Gastroesophageal sphincter (tissue), 2 donors: ENCODE results near the gene ACOXL.

Experiments
- POLR2A ChIP-seq, 2 donors: fragments of 450-650 bp; IDR thresholded peaks; one replicate each; pipeline ENCODE4 v1.6.1; 2017; ENCODE audit warnings: antibody characterized with exemption in 2 of 2, mild to moderate bottlenecking in 2 of 2, moderate library complexity in 1 of 2
- POLR2AphosphoS5 ChIP-seq: sonication (generic); formaldehyde crosslinking; IDR thresholded peaks from one replicate; pipeline ENCODE4 v1.6.1; 2017; ENCODE audit warnings: antibody characterized with exemption

- TF ChIP-seq POLR2A (IDR thresholded peaks at IDR 0.05) (no peak), POLR2AphosphoS5 (no peak)
Measured at GRCh38 chr2:111050701-111051376, 318.5 kb downstream of the ACOXL start.
